BE2C (cell line): ENCODE results near the gene SSBP4.

Experiments used
- DNase-seq: peaks from one replicate; pipeline ENCODE4 v3.0.0-alpha.2; 2020
- H3K27me3 ChIP-seq: fragments of 250-450 bp; sonication (Bioruptor Pico); 2 replicates; pipeline ENCODE4 v1.5.1; 2020; ENCODE audit warnings: mild to moderate bottlenecking
- H3K36me3 ChIP-seq: fragments of 250-450 bp; sonication (Bioruptor Pico); 2 replicates; pipeline ENCODE4 v1.5.1; 2020; ENCODE audit warnings: mild to moderate bottlenecking
- H3K4me1 ChIP-seq: fragments of 250-450 bp; sonication (Bioruptor Pico); 2 replicates; pipeline ENCODE4 v1.5.1; 2020
- H3K4me3 ChIP-seq: 2 replicates; pipeline ENCODE4 v1.5.1; 2011; ENCODE audit warnings: low read depth, low read length
- H3K9me3 ChIP-seq: fragments of 250-450 bp; sonication (Bioruptor Pico); 2 replicates; pipeline ENCODE4 v1.5.1; 2020
- TF ChIP-seq, protein P1 (sequence below): IDR thresholded peaks from 2 replicates; pipeline ENCODE4 v1.5.1; 2012; ENCODE audit warnings: mild to moderate bottlenecking, low read depth, low read length

Gene SSBP4

GRCh38 chr19:18452386-18452785 is 33.2 kb downstream of the SSBP4 start:
- H3K36me3 ChIP-seq: peaks cover 23% of the 10 kb centered on the region
- TF ChIP-seq, protein P1, sequence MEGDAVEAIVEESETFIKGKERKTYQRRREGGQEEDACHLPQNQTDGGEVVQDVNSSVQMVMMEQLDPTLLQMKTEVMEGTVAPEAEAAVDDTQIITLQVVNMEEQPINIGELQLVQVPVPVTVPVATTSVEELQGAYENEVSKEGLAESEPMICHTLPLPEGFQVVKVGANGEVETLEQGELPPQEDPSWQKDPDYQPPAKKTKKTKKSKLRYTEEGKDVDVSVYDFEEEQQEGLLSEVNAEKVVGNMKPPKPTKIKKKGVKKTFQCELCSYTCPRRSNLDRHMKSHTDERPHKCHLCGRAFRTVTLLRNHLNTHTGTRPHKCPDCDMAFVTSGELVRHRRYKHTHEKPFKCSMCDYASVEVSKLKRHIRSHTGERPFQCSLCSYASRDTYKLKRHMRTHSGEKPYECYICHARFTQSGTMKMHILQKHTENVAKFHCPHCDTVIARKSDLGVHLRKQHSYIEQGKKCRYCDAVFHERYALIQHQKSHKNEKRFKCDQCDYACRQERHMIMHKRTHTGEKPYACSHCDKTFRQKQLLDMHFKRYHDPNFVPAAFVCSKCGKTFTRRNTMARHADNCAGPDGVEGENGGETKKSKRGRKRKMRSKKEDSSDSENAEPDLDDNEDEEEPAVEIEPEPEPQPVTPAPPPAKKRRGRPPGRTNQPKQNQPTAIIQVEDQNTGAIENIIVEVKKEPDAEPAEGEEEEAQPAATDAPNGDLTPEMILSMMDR: no peak
- H3K4me1 ChIP-seq: no peaks in the 10 kb centered on the region

DNA sequence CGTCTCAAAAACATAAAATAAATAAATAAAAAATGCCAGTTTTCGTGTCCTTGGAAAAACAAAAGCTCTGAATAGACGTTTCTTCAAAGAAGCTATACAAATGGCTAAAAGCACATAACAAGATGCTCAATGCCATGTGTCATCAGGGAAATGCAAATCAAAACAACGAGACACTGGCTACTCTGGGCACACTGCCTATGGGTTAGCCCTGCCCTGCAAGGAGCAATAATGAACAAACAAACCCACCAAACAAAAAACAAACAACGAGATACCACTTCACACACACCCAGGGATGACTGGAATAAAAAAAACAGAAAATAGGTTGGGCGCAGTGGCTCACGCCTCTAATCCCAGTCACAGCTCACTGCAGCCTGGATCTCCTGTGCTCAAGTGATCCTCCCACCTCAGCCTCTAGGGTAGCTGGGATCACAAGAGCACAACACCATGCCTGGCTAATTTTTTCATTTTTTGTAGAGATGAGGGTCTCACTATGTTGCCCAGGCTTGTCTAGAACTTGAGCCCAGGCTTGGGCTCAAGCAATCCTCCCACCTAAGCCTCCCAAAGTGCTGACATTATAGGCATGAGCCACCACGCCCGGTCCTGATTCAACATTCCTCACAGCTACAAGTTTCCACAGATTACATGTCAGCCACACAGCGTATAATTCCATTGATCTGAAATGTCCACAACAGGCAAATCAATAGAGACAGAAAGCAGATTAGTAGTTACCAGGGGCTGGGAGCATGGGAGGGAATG is 34.2 kb downstream of the SSBP4 start:
- Histone ChIP-seq H3K27me3 (no peaks in the 10 kb centered on the region), H3K9me3 (no peaks in the 10 kb centered on the region), H3K4me3 (no peak overlapping the region), H3K36me3 (peaks cover 23% of the 10 kb centered on the region), H3K4me1 (no peaks in the 10 kb centered on the region)
- TF ChIP-seq, protein P1: no peak
- no peak for DNase-seq

More at GRCh38 chr19:18452386-18452785, 33.2 kb downstream of the SSBP4 start:
- Histone ChIP-seq H3K4me3 (no peak overlapping the region), H3K27me3 (no peaks in the 10 kb centered on the region), H3K9me3 (no peaks in the 10 kb centered on the region)
- DNase-seq: no peak

DNA sequence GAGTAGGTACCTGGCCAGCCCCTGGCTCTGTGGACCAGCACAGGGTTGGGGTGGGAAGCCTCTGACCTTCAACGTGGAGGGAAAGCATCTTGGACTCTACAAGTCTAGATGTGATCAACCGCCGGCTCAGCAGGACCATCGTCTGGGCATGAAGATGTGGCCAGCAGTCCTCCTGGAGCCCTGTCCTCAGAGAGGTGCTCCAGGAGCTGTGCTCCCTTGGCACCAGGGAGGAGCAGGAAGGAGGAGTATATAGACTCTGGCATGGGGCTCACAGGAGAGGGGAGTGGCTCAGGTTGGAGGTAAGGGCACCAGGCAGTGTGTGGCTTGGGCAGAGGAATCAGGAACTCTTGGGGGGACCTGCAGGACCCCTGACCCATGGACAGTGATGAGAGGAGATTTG is 37.1 kb downstream of the SSBP4 start:
- Histone ChIP-seq H3K36me3 (peaks cover 14% of the 10 kb centered on the region), H3K4me1 (no peaks in the 10 kb centered on the region), H3K27me3 (no peaks in the 10 kb centered on the region), H3K9me3 (no peaks in the 10 kb centered on the region), H3K4me3 (no peak overlapping the region)
- TF ChIP-seq, protein P1: no peak
- DNase-seq: no peak

- H3K4me1 ChIP-seq: no peaks in the 10 kb centered on the region
- no peak overlapping the region for H3K4me3 ChIP-seq
- no peaks in the 10 kb centered on the region for H3K9me3 ChIP-seq
- H3K27me3 ChIP-seq: no peaks in the 10 kb centered on the region
- TF ChIP-seq, protein P1: no peak
- no peak for DNase-seq
- H3K36me3 ChIP-seq: peaks cover 19% of the 10 kb centered on the region
Observed at GRCh38 chr19:18456974-18457373, 37.8 kb downstream of the SSBP4 start.

GRCh38 chr19:18457483-18458331 is 38.5 kb downstream of the SSBP4 start:
- TF ChIP-seq, protein P1: no peak
- no peaks in the 10 kb centered on the region for H3K4me1 ChIP-seq
- H3K36me3 ChIP-seq: peaks cover 19% of the 10 kb centered on the region
- H3K27me3 ChIP-seq: no peaks in the 10 kb centered on the region
- no peak for DNase-seq
- H3K4me3 ChIP-seq: no peak overlapping the region
- no peaks in the 10 kb centered on the region for H3K9me3 ChIP-seq

- Histone ChIP-seq H3K27me3 (no peaks in the 10 kb centered on the region), H3K9me3 (no peaks in the 10 kb centered on the region), H3K4me1 (no peaks in the 10 kb centered on the region), H3K36me3 (peaks cover 23% of the 10 kb centered on the region), H3K4me3 (no peak overlapping the region)
- TF ChIP-seq, protein P1: no peak
- no peak for DNase-seq
Observed at GRCh38 chr19:18460900-18461299, 41.7 kb downstream of the SSBP4 start.
